ENCODE results near the gene CACNB4. TPM values are rescaled to one million over a fixed set of nuclear protein-coding genes. Genes with fewer than 3 reads are reported as not detected.
"Not testable (repeated sequence)": the region's sequence is repeated elsewhere in the genome, so short reads cannot be mapped to it uniquely, and the experiment has no call there.

CACNB4 gene
- total RNA-seq, 1 experiment from 2014 or later = 0.10 TPM

DNA sequence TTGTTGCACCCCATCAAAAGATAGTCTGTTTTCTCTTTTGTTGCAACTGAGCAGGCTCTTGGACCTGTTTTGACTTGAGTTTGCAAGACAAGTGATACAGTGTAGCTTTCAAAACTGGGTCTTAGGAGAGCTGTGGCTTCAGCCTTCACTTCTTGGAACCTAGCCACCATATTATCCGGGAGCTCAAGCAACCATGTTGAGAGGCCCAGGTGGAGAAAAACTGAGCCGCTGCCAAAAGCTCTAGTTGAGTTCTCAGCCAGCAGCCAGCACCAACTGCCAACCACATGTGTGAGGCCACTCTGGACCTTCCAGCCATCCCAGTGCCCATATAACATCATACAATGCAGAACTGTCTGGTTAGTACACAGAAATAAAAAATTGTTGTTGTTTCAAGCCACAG lies 5.4 kb downstream of the CACNB4 start:
- DNase-seq (ENCODE audit: low read depth) = no peak
- in situ Hi-C loops (cut with HindIII; ENCODE audit: low pct_unique_long_range_greater_than_20kb, low sequenced_read_pairs) = no loop called here

DNA sequence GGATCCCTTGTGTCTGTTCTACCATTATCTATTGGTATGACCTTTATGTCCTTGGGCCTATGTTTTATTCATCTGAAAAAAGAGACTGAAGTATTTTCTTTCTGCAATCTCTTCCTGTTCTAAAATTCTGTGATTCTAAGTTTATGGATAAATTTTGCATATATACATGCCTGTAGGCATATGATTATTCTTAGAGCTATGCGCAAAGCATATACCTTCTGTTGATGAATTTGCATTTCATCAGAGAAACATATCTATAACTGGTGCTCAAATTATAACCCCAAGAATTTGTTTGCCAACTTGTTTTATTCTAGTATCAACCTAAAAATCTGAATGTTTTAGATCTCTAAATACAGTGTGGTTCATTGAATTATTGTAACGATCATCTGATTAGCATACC lies 6.7 kb downstream of the CACNB4 start:
- in situ Hi-C loops (cut with HindIII; ENCODE audit: low pct_unique_long_range_greater_than_20kb, low sequenced_read_pairs) = no loop called here
- DNase-seq (ENCODE audit: low read depth) = no peak

DNA sequence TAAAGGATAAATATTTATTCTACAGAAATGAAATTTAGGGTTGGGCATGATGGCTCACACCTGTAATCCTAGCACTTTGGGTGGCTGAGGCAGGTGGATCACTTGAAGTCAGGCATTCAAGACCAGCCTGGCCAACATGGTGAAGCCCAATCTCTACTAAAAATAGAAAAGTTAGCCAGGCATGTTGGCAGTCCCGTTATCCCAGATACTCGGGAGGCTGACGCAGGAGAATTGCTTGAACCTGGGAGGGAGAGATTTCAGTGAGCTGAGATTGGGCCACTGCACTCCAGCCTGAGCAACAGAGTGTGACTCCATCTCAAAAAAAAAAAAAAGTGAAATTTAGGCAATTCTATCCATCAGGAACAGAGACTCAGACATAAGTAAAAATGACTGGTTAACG lies 8.1 kb downstream of the CACNB4 start:
- in situ Hi-C loops (cut with HindIII; ENCODE audit: low pct_unique_long_range_greater_than_20kb, low sequenced_read_pairs); DNase-seq (ENCODE audit: low read depth): not testable (repeated sequence)

DNA sequence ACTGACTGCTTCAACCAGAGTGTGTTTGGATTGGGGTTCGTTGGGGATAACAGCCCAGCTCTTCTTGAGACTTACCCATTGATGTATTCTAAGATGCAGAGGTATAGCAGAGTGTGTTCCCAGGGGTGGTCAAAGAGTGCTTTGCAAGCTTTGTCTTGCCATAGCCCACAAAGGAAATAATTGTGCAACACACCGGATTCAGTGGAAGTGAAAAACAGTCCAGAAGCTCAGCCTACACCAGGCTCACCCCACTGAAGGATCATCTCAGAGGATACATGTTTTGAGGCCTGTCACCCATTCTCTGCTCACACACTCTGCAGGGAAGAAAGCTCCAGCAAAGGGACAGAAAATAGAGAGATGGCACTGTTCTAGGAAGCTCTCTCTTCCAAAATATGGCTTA lies 9.6 kb downstream of the CACNB4 start:
- no peak for DNase-seq (ENCODE audit: low read depth)
- in situ Hi-C loops (cut with HindIII; ENCODE audit: low pct_unique_long_range_greater_than_20kb, low sequenced_read_pairs) = no loop called here

DNA sequence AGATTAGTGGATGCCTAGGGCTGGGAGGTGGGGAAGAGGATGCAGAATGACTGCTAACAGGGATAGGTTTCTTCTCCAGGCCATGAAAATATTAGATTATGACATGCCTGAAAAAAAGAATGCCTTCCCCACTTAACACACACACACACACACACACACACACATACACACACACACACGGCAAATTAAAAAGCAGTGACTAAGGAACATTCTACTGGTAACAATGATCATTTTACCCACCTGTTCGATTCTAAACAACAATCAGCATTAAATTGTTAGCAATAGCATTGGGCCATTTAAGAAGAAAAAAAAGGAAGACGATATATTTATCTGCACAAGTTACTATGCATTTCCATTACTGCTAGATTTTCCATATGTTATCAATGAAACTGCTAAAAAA lies 10.8 kb downstream of the CACNB4 start:
- DNase-seq (ENCODE audit: low read depth) = no peak
- in situ Hi-C loops (cut with HindIII; ENCODE audit: low pct_unique_long_range_greater_than_20kb, low sequenced_read_pairs) = no loop called here

DNA sequence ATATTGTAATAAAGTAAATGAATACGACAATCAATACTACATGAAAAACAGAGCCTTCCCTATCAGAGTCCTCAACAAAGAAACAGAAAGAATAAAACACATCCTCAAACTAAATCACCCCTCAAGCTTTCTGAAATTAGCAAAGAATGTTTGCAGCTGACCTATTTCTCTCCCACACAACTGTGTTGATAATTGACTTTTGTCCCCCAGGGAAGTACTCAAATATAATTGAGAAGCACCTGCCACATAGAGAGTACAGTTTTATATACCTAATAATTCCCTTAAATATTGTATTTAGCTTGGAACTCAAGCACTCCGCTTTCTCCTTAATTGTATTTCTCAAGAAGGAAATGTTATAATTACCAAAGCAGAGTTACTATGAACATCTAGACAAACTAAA lies 12.6 kb downstream of the CACNB4 start:
- in situ Hi-C loops (cut with HindIII; ENCODE audit: low pct_unique_long_range_greater_than_20kb, low sequenced_read_pairs) = no loop called here
- no peak for DNase-seq (ENCODE audit: low read depth)

DNA sequence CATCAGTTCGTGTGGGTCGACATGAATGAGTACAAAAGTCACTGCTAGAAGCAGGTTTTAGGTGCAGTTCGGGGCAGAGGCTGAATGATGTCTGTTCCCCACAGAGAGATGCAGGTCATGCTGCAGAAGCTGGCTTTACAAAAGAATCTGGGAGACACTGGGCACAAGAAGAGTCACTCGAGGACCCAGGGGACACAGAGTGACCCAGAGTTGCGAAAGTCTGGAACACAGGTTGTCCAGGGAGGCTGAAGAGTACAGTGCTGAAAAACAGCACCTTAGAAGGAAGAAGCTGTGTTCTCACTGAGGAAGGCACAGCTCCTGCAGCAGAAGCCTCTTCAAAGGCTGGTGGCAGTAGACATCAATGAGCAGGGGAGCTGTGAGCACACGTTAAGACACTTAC lies 14.8 kb downstream of the CACNB4 start:
- DNase-seq (ENCODE audit: low read depth) = no peak
- in situ Hi-C loops (cut with HindIII; ENCODE audit: low pct_unique_long_range_greater_than_20kb, low sequenced_read_pairs) = no loop called here

DNA sequence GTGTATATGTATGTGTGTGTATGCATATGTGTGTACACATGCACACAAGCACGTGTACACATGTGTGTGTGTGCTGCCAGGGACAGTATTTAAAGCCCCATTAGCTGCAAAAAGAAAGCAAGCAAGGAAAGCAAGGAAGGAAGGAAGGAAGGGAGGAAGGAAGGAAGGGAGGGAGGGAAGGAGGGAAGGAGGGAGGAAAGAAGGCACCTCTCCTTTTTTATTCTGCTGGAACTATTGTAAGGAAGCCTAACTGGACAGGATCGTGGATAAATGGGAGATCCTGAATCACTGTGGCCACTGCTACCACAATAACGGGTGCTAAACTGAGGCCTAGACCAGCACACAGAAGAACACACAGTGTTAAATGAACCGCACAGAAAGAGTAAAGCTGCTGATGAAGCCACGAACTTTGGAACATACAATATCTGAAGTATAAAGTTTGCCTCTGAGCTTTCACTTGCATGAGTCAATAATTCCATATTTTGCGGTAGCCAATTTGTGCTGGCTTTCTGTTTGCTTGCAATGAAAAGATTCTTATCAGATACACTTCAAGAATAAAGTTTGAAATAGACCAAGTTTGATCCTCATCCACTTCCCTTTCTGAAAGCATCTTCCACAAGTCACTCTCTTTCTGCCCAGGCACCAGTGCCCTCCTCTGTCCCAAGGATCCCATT lies 15.5 kb downstream of the CACNB4 start:
- DNase-seq (ENCODE audit: low read depth) = no peak
- in situ Hi-C loops (cut with HindIII; ENCODE audit: low pct_unique_long_range_greater_than_20kb, low sequenced_read_pairs) = no loop called here

DNA sequence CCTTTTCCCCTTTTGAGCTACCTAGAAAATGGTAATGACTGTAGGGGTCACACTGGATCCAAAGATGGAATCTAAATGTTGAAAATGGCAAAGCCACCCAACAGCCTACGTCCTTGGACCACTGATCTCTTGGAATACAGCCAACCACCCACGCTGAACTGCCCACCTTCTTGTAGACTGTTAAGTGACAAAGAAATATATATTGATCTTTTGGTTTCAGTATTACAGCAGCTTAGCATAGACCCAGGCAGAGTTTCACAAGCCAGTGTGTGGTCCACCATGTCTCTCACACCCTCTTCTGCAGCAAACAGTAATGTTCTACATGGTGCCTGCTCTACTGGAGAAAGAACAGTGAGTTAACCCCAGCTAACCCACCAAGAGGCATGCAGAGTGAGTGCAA lies 20.2 kb downstream of the CACNB4 start:
- in situ Hi-C loops (cut with HindIII; ENCODE audit: low pct_unique_long_range_greater_than_20kb, low sequenced_read_pairs) = no loop called here
- DNase-seq (ENCODE audit: low read depth) = no peak

DNA sequence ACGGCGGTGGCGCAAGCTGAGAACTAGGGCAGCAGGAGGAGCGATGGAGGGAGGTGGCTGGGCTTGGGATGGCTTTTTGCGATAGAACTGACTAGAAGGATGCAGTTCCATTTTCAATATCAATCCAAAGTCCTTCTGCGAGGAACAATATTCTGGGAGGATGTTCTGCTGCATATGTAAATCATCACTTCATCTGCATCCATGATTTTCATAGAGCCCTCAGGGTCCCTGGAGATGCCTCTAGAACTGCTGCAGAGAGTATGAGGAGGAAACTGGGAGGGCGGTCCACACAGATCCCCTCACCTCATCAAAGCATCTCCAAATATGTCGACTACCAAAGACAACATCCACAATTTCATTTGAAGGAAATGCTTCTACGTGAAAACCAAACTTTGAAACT lies 20.8 kb downstream of the CACNB4 start:
- no peak for DNase-seq (ENCODE audit: low read depth)
- in situ Hi-C loops (cut with HindIII; ENCODE audit: low pct_unique_long_range_greater_than_20kb, low sequenced_read_pairs) = no loop called here

DNA sequence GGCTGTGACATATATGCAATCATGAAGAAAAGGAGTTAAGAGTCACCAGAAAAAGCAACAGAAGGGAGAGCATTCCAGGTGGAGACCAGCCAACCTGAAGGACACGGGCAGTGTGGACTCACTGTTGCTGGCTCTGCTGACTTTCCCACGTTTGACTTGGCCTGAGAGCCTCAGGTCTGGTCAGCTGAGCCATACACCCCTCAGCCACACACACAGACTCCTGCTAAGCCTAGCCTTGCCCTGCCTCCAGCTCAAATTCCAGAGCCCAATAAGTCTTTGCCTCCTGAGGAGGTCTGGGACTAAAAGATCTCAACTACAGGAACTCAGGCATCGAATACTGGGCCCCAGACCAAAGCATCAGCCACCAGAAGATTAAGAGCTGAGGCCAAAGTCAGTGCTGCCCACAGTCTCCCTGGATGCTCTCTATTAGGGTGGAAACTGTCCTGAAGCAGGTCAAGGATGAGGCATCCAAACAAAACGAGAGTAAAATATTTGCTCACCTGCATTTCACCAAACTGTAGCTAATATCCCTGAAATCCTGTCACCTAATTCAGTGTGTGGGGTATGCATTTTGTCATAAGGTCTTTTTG lies 23.3 kb downstream of the CACNB4 start:
- in situ Hi-C loops (cut with HindIII; ENCODE audit: low pct_unique_long_range_greater_than_20kb, low sequenced_read_pairs) = no loop called here
- no peak for DNase-seq (ENCODE audit: low read depth)

DNA sequence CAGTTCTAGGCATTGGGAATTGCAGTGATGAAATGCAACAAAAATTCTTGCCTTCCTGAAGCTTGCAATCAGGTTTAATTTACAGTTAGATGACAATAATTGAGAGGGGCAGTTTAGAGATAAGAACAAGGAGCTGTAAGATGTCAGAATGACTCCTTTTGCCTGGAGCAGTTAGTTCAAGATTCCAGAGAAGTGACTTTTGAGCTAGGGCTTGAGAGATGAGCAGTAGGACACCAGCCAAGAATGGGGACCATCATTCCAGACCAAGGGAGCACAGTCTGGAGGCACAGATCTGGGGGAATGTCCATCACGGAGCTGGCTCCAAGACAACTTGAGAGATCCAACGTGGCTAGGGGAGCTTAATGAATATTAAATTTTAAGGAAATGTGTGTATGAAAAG lies 26.8 kb downstream of the CACNB4 start:
- in situ Hi-C loops (cut with HindIII; ENCODE audit: low pct_unique_long_range_greater_than_20kb, low sequenced_read_pairs) = no loop called here
- no peak for DNase-seq (ENCODE audit: low read depth)

DNA sequence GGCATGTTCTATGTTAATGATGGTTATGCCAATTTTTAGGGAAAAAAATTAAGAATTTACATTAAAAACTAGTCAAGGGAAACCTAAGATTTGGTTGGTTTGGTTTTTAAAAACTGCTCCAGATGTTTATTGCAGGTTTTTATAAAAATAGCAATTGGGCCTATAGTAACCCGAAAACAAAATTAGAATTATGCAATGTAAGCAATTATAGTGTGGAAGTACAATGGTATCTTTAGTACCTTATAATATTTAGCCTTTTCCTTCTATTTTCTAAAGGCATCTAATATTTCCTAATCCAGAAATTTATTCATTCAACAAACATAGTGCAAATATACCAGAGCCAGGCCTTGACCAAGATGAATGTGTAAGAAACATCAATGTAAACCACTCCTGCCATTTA lies 27.3 kb downstream of the CACNB4 start:
- DNase-seq (ENCODE audit: low read depth) = no peak
- in situ Hi-C loops (cut with HindIII; ENCODE audit: low pct_unique_long_range_greater_than_20kb, low sequenced_read_pairs) = no loop called here

DNA sequence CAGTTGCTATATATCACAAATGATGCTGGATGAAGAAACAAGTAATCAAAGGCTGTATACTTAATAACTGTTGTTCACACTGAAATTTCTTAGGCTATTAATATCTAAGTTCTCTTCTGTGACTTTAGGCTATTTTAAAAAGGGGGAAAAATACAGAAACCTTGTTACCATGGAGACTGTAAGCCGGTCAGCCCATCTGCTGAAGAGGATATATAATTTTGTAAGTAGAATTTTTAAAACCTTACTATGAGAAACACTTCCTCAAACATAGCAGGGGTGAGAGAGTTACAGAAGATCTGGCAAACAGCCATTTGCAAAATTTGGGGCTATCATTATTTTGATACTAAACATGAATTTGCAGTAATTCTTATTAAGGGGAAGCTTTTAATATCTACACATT lies 27.8 kb downstream of the CACNB4 start:
- DNase-seq (ENCODE audit: low read depth) = no peak
- in situ Hi-C loops (cut with HindIII; ENCODE audit: low pct_unique_long_range_greater_than_20kb, low sequenced_read_pairs) = no loop called here

DNA sequence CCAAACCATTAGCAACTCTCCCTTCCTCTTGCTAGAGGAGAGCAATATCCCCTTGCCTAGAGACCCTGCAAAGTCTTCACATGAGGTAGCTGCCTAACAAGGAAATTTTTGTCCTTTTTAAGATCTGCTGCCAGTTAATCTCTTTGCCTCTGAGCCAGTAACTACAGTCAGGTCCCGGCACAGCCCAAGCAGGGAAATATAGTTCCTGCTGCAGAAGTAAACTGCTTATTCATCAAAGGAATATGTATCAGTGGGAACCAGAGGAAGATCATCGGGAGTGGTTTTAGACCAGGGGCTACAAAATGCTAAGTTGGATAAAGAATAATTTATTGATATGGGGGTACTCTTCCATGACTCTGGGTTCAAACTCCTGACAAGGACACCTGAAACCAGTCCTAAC lies 30.6 kb downstream of the CACNB4 start:
- DNase-seq (ENCODE audit: low read depth) = no peak
- in situ Hi-C loops (cut with HindIII; ENCODE audit: low pct_unique_long_range_greater_than_20kb, low sequenced_read_pairs) = no loop called here

DNA sequence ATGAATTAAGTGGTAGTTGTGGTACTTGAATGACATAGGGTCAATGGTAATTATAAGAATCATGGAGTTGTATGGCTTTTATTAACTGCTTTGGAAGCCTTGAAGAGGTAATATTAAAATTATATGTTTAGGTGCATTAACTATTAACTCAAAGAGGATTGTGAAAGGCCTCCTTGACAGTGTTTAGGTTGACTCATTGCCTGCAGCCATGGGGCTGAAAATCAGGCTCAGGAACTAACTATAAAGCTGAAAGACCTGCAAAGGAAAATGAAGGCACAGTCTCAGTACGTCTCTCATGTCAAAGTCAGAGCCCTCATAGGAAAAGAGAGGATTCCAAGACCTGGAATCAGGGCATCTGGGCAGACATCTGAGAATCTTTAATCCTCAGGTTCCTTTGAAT lies 31.0 kb downstream of the CACNB4 start:
- in situ Hi-C loops (cut with HindIII; ENCODE audit: low pct_unique_long_range_greater_than_20kb, low sequenced_read_pairs) = no loop called here
- no peak for DNase-seq (ENCODE audit: low read depth)

DNA sequence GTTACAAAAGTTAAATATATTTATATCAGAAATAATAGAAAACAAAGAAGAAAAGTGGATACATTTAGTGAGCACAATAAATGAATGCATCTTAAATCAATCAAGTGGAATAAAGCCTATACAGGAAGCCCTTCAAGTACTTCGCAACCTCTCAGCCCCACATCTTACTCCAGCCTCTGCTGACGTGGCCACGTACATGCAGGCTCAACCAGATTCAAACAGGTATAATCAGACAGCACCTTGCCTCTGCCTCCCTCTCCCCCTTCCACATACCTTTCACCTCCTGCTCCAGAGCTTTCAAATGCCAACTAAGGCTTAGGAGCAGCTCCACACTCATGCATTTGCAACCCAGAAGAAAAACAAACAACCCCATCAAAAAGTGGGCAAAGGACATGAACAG lies 32.9 kb downstream of the CACNB4 start:
- no peak for DNase-seq (ENCODE audit: low read depth)
- in situ Hi-C loops (cut with HindIII; ENCODE audit: low pct_unique_long_range_greater_than_20kb, low sequenced_read_pairs) = no loop called here

DNA sequence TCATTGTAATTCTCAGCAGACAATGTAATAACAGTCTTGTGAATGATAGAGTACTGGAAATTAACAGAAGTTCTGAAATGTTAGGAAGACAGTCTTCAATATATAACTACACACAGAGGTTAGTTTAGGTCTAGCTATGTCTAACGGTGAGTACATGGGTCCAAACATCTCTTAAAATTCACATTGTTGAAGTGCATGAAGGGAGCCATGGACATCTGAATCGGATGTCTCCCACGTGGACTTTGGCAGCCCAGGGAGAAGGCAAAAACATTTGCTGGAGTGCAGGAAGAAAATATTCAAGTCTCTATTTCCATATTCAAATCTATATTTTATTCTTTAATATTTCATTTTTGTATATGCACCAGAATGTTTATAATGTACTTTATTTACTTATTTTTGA lies 34.8 kb downstream of the CACNB4 start:
- in situ Hi-C loops (cut with HindIII; ENCODE audit: low pct_unique_long_range_greater_than_20kb, low sequenced_read_pairs) = no loop called here
- no peak for DNase-seq (ENCODE audit: low read depth)

DNA sequence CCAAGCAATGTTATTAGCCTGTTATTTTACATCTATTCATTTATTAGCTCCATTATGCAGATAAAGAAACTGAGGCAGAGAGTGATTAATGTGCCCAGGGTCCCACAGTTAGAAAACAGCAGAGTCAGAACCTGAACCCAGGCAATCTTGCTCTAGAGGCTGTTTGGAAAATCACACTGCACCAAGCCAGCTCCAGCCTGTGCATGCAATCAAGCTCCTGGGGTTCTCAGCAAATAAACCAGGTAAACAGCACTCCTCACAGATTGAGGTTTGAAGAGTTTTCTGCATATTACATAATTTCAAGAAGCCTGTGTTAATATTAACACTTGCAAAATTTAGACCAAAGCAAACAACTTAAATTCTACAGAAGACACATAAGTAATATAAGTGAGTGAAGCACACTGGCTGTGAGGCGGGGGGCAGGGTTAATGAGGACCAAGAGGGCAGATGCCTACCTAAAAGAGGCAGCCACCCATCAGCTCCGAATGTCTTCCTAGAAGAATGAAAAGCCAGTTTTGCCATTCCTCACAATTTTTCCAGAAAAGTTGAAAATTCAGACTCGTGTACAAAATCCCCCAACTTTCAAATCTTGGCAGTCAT lies 35.4 kb downstream of the CACNB4 start:
- in situ Hi-C loops (cut with HindIII; ENCODE audit: low pct_unique_long_range_greater_than_20kb, low sequenced_read_pairs) = no loop called here
- no peak for DNase-seq (ENCODE audit: low read depth)
